ENCODE measurements around the gene STXBP1.

GRCh38 chr9:127612939-127613582, 984 bp downstream of the STXBP1 start:
- TF ChIP-seq CTCF (IDR thresholded peaks at IDR 0.05 in 4 of 5, conservative IDR thresholded peaks at IDR 0.05 in 1 of 5), result no peak
- TF ChIP-seq POLR2A (IDR thresholded peaks at IDR 0.05), result peak in 1 of 2 donors; percentile 61

All from gastrocnemius medialis (tissue), 4 donors.